HCT116 (cell line): ENCODE results near the gene HAPSTR1. TPM values are rescaled to one million over a fixed set of nuclear protein-coding genes. Genes with fewer than 3 reads are reported as not detected.

ENCODE experiments used
- ATAC-seq: fragments of 200-7000 bp; cut with Tn5 transposase; 2 replicates; pipeline ENCODE4 v1.9.1; 2020; ENCODE audit warnings: mild to moderate bottlenecking, moderate library complexity
- BruUV-seq: library from RNA; stranded (reverse); fragments of 400-500 nt; replicated peaks from 2 replicates; lab custom pipeline; 2021; lab: Mats Ljungman, UMichigan
- CTCF ChIA-PET: fragments of 300-600 bp; sonication (Branson Sonifier 250); formaldehyde crosslinking; loops from one replicate; lab custom pipeline; 2021; ENCODE audit warnings: antibody characterized with exemption; lab: Charles Lee
- POLR2A ChIA-PET: fragments of 300-600, 350-600 bp; sonication (Branson Sonifier 250); formaldehyde crosslinking; loops from one replicate; lab custom pipeline; 2021; ENCODE audit warnings: antibody characterized with exemption; lab: Charles Lee
- RAD21 ChIA-PET, 2 experiments: fragments of 300-600 bp; sonication (Branson Sonifier 250); formaldehyde crosslinking; loops; one replicate each; lab custom pipeline; 2023; ENCODE audit warnings: low total read pairs in 2 of 2; ENCODE audit not compliant: uncharacterized antibody in 2 of 2, unreplicated experiment in 2 of 2, low non-redundant PET in 1 of 2; lab: Charles Lee
- DNase-seq: peaks from one replicate; pipeline ENCODE4 v3.0.0-alpha.2; 2010; ENCODE audit warnings: low read depth, low spot score
- H2AFZ ChIP-seq: fragments of 200-600 bp; shearing (Covaris generic), sonication (generic); 2 replicates; pipeline ENCODE4 v1.6.1; 2017; ENCODE audit warnings: low read depth, mixed run types, mixed read lengths, antibody characterized with exemption, low read length; ENCODE audit not compliant: poor library complexity, severe bottlenecking
- H3K27ac ChIP-seq: 2 replicates; pipeline ENCODE4 v1.5.1; 2012; ENCODE audit warnings: low read depth, low read length
- H3K27me3 ChIP-seq: fragments of 200-600 bp; sonication (generic); 2 replicates; pipeline ENCODE4 v1.6.1; 2016; ENCODE audit warnings: mixed run types, low read length, mixed read lengths; ENCODE audit not compliant: insufficient read depth
- H3K36me3 ChIP-seq, 2 experiments: fragments of 200-500 bp in 1 of 2; fragments of 200-600 bp in 1 of 2; sonication (Bioruptor generic) in 1 of 2; sonication (generic) in 1 of 2; 2 replicates each; pipeline versions ENCODE4 v1.5.1 to v1.6.1; 2014 to 2016; ENCODE audit warnings: low read length in 2 of 2, inconsistent platforms in 1 of 2, mixed read lengths in 1 of 2, mixed run types in 1 of 2; ENCODE audit not compliant: insufficient read depth in 2 of 2, control insufficient read depth in 1 of 2
- H3K4me1 ChIP-seq, 2 experiments: fragments of 200-600 bp in 1 of 2; sonication (generic) in 1 of 2; 2 replicates each; pipeline versions ENCODE4 v1.5.1 to v1.6.1; 2012 to 2017; ENCODE audit warnings: low read length in 2 of 2, inconsistent platforms in 1 of 2, mild to moderate bottlenecking in 1 of 2, mixed read lengths in 1 of 2, mixed run types in 1 of 2, moderate library complexity in 1 of 2; ENCODE audit not compliant: insufficient read depth in 2 of 2, control insufficient read depth in 1 of 2
- H3K4me2 ChIP-seq: fragments of 200-600 bp; sonication (generic); 2 replicates; pipeline ENCODE4 v1.6.1; 2017; ENCODE audit warnings: mixed run types, low read length, mixed read lengths
- H3K4me3 ChIP-seq, 2 experiments: fragments of 200-600 bp in 1 of 2; sonication (generic) in 1 of 2; replicated peaks in 1 of 2; 2 replicates each; pipeline ENCODE4 v1.5.1; 2011 to 2016; ENCODE audit warnings: low read length in 2 of 2, control low read depth in 1 of 2, low read depth in 1 of 2, mild to moderate bottlenecking in 1 of 2, mixed read lengths in 1 of 2, mixed run types in 1 of 2
- H3K79me2 ChIP-seq: fragments of 200-600 bp; sonication (generic); 2 replicates; pipeline ENCODE4 v1.6.1; 2017; ENCODE audit warnings: mild to moderate bottlenecking, mixed run types, low read length, moderate library complexity, mixed read lengths; ENCODE audit not compliant: insufficient read depth
- H3K9ac ChIP-seq: fragments of 200-600 bp; sonication (generic); 2 replicates; pipeline ENCODE4 v1.6.1; 2016; ENCODE audit warnings: low read length, mixed read lengths
- H3K9me2 ChIP-seq: fragments of 200-600 bp; sonication (generic), shearing (Covaris generic); 2 replicates; pipeline ENCODE4 v1.6.1; 2017; ENCODE audit warnings: mixed run types, mild to moderate bottlenecking, moderate library complexity; ENCODE audit not compliant: insufficient read depth
- H3K9me3 ChIP-seq, 2 experiments: fragments of 200-500 bp in 1 of 2; fragments of 200-600 bp in 1 of 2; sonication (Bioruptor generic) in 1 of 2; sonication (generic) in 1 of 2; 2 replicates each; pipeline ENCODE4 v1.6.1; 2014 to 2017; ENCODE audit warnings: low read length in 2 of 2, mixed read lengths in 2 of 2, inconsistent platforms in 1 of 2, low read depth in 1 of 2, mild to moderate bottlenecking in 1 of 2, mixed run types in 1 of 2, moderate library complexity in 1 of 2; ENCODE audit not compliant: control insufficient read depth in 1 of 2, insufficient read depth in 1 of 2
- H4K20me1 ChIP-seq: fragments of 200-600 bp; sonication (generic), shearing (Covaris generic); 2 replicates; pipeline ENCODE4 v1.6.1; 2017; ENCODE audit warnings: mixed run types, mild to moderate bottlenecking, moderate library complexity; ENCODE audit not compliant: insufficient read depth
- CBX3 ChIP-seq: IDR thresholded peaks from 2 replicates; pipeline ENCODE4 v1.6.1; 2012; ENCODE audit warnings: low read depth
- ELF1 ChIP-seq: IDR thresholded peaks from 2 replicates; pipeline ENCODE4 v1.6.1; 2012; ENCODE audit warnings: low read depth, borderline replicate concordance
- EZH2phosphoT487 ChIP-seq: fragments of 200-600 bp; IDR thresholded peaks from 2 replicates; pipeline ENCODE4 v1.6.1; 2018; ENCODE audit warnings: antibody characterized with exemption, borderline replicate concordance
- JUND ChIP-seq: IDR thresholded peaks from 2 replicates; pipeline ENCODE4 v1.6.1; 2012
- POLR2AphosphoS5 ChIP-seq: IDR thresholded peaks from 2 replicates; pipeline ENCODE4 v1.6.1; 2011; ENCODE audit warnings: mild to moderate bottlenecking, low read depth, low read length, moderate library complexity
- SIN3A ChIP-seq: IDR thresholded peaks from 2 replicates; pipeline ENCODE4 v1.6.1; 2012; ENCODE audit warnings: low read depth
- SP1 ChIP-seq: IDR thresholded peaks from 2 replicates; pipeline ENCODE4 v1.6.1; 2012; ENCODE audit warnings: low read depth
- TCF7L2 ChIP-seq: IDR thresholded peaks from 2 replicates; pipeline ENCODE4 v1.7.0; 2011; ENCODE audit warnings: borderline replicate concordance, inconsistent platforms; ENCODE audit not compliant: insufficient read depth, insufficient read length; ENCODE audit errors: extremely low read depth
- ZFX ChIP-seq: fragments of 450-650 bp; IDR thresholded peaks from 2 replicates; pipeline ENCODE4 v1.6.1; 2017
- intact Hi-C: fragments of 100-400 bp; cut with micrococcal nuclease; formaldehyde crosslinking; loops from 2 replicates; pipeline ENCODE4 v1.10.0; 2022
- total RNA-seq: library from RNA; stranded (reverse); gene quantifications from one replicate; pipeline ENCODE4 v1.2.1, GENCODE V29; 2021; ENCODE audit not compliant: unreplicated experiment
- TF ChIP-seq, protein P1 (sequence below): IDR thresholded peaks from 2 replicates; pipeline ENCODE4 v1.6.1; 2012
- TF ChIP-seq, protein P2 (sequence below): IDR thresholded peaks from 2 replicates; pipeline ENCODE4 v1.6.1; 2011; ENCODE audit warnings: mild to moderate bottlenecking, low read length, moderate library complexity; ENCODE audit not compliant: insufficient replicate concordance; ENCODE audit errors: extremely low read depth
- TF ChIP-seq, protein P3 (sequence below): IDR thresholded peaks from 2 replicates; pipeline ENCODE4 v1.6.1; 2012

HAPSTR1 gene
- total RNA-seq, 1 experiment from 2014 or later = 54.9 TPM

DNA sequence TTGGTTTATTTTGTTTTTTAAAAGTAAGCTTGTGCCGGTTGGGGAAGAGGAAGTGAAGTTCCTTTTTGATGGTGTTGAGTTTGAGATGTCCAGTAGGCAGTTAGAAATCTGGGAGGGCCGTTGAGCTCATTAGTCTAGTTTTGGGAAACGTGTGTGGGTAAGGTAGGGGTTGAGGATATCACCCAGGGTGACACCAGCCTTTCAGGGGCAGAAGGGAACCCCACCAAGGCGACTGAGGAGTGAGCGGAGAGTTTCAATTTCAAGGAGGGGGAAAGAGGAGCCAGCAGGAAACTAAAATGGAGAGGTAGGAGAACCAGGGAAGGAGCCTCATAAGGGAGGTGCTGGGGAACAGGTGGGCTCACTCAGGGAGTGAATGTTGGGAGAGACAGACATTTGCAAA is 22.7 kb downstream of the HAPSTR1 start:
- POLR2A ChIA-PET = no interaction called here
- H3K27ac ChIP-seq = no peak overlapping the region
- no peak for DNase-seq
- no peaks in the 10 kb centered on the region for H3K9me3 ChIP-seq
- peaks cover 7 to 34% of the 10 kb centered on the region in 2 experiments for H3K36me3 ChIP-seq
- BruUV-seq = no TSS peak
- H3K4me1 ChIP-seq = peaks cover 0 to 26% of the 10 kb centered on the region in 2 experiments; a peak in 2 of 4 replicates
- TF ChIP-seq SIN3A (no peak), SP1 (no peak)
- TF ChIP-seq, all 23 proteins: peak for 0
- intact Hi-C loops = no loop called here
- Histone ChIP-seq H3K79me2 (peaks cover 100% of the 10 kb centered on the region), H3K27me3 (no peaks in the 10 kb centered on the region), H3K4me2 (no peak overlapping the region), H4K20me1 (peaks cover 57% of the 10 kb centered on the region), H3K4me3 (no peak overlapping the region), H2AFZ (no peak overlapping the region), H3K9me2 (no peaks in the 10 kb centered on the region), H3K9ac (no peak overlapping the region)
- RAD21 ChIA-PET = no interaction called here
- CTCF ChIA-PET = no interaction called here
- ATAC-seq = no peak

DNA sequence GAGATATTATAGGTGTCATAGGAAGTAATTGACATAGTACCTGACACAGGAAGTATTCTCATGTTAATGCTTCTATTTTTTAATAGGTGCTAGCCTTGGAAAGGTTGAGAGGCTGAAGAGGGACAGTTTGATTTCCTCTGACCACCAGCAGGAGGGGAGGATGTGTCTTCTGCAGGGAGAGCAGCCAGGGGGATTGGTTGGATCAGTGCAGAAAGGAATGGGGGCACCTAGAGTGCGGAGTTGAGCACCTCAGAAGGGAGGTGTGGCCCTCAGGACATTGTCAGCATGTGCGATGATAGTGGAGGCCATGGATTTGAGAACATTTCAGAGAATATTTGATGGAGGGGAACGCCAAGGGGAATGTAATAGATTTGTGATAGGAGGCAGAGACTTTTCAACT is 23.4 kb downstream of the HAPSTR1 start:
- H3K36me3 ChIP-seq = peaks cover 9 to 30% of the 10 kb centered on the region in 2 experiments
- no TSS peak for BruUV-seq
- ChIA-PET RAD21 (no interaction called here), CTCF (no interaction called here), POLR2A (no interaction called here)
- H3K4me1 ChIP-seq = peaks cover 0 to 24% of the 10 kb centered on the region in 2 experiments; a peak in 2 of 4 replicates
- no peaks in the 10 kb centered on the region for H3K27me3 ChIP-seq
- H3K4me2 ChIP-seq = no peak overlapping the region
- intact Hi-C loops = no loop called here
- peaks cover 100% of the 10 kb centered on the region for H3K79me2 ChIP-seq
- H2AFZ ChIP-seq = no peak overlapping the region
- peaks cover 51% of the 10 kb centered on the region for H4K20me1 ChIP-seq
- no peak for TF ChIP-seq POLR2AphosphoS5
- no peak for TF ChIP-seq ELF1
- no peak for TF ChIP-seq TCF7L2
- TF ChIP-seq, protein P1, sequence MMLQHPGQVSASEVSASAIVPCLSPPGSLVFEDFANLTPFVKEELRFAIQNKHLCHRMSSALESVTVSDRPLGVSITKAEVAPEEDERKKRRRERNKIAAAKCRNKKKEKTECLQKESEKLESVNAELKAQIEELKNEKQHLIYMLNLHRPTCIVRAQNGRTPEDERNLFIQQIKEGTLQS = no peak
- no peak for TF ChIP-seq ZFX
- TF ChIP-seq, protein P2, sequence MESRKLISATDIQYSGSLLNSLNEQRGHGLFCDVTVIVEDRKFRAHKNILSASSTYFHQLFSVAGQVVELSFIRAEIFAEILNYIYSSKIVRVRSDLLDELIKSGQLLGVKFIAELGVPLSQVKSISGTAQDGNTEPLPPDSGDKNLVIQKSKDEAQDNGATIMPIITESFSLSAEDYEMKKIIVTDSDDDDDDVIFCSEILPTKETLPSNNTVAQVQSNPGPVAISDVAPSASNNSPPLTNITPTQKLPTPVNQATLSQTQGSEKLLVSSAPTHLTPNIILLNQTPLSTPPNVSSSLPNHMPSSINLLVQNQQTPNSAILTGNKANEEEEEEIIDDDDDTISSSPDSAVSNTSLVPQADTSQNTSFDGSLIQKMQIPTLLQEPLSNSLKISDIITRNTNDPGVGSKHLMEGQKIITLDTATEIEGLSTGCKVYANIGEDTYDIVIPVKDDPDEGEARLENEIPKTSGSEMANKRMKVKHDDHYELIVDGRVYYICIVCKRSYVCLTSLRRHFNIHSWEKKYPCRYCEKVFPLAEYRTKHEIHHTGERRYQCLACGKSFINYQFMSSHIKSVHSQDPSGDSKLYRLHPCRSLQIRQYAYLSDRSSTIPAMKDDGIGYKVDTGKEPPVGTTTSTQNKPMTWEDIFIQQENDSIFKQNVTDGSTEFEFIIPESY = no peak
- TF ChIP-seq, protein P3, sequence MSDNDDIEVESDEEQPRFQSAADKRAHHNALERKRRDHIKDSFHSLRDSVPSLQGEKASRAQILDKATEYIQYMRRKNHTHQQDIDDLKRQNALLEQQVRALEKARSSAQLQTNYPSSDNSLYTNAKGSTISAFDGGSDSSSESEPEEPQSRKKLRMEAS = no peak
- no peak for TF ChIP-seq JUND
- TF ChIP-seq SIN3A = no peak
- no peak for TF ChIP-seq CBX3
- no peak for TF ChIP-seq EZH2phosphoT487
- TF ChIP-seq, all 23 proteins: peak for 0
- Histone ChIP-seq H3K9me3 (no peaks in the 10 kb centered on the region), H3K4me3 (no peak overlapping the region), H3K27ac (0 out of 2 replicates have a peak overlapping the region, but pooled peaks have one; percentile 10), H3K9ac (no peak overlapping the region), H3K9me2 (no peaks in the 10 kb centered on the region)
- ATAC-seq (no peak), DNase-seq (no peak)
